HG03520 (cell line): ENCODE measurements around the gene CCHCR1.

ENCODE experiments used
- ATAC-seq: cut with Tn5 transposase; IDR thresholded peaks from one replicate; pipeline ENCODE4 v1.9.1; 2021; ENCODE audit warnings: mild to moderate bottlenecking, moderate library complexity; ENCODE audit not compliant: unreplicated experiment

The CCHCR1 gene

GRCh38 chr6:31110825-31111582 lies 46.6 kb downstream of the CCHCR1 start:
- no peak for ATAC-seq

GRCh38 chr6:31107052-31107451 lies 50.5 kb downstream of the CCHCR1 start:
- no peak for ATAC-seq

- ATAC-seq = no peak
Measured at GRCh38 chr6:31103136-31103535, 54.5 kb downstream of the CCHCR1 start.

- ATAC-seq = no peak
Measured at GRCh38 chr6:31098449-31098938, 59.1 kb downstream of the CCHCR1 start.

GRCh38 chr6:31096656-31097055 lies 60.9 kb downstream of the CCHCR1 start:
- ATAC-seq = no peak

- ATAC-seq = no peak
Measured at GRCh38 chr6:31096215-31096614, 61.4 kb downstream of the CCHCR1 start.

- ATAC-seq = no peak
Measured at GRCh38 chr6:31094389-31094881, 63.2 kb downstream of the CCHCR1 start.

GRCh38 chr6:31092769-31093505 lies 64.7 kb downstream of the CCHCR1 start:
- ATAC-seq = no peak
